GM12801 (cell line): ENCODE results near the gene ALDH7A1.

ENCODE experiments used
- TF ChIP-seq, protein P1 (sequence below): IDR thresholded peaks from one replicate; pipeline ENCODE4 v1.5.1; 2011; ENCODE audit warnings: control low read depth; ENCODE audit not compliant: insufficient read length; ENCODE audit errors: extremely low read depth

Gene ALDH7A1

DNA sequence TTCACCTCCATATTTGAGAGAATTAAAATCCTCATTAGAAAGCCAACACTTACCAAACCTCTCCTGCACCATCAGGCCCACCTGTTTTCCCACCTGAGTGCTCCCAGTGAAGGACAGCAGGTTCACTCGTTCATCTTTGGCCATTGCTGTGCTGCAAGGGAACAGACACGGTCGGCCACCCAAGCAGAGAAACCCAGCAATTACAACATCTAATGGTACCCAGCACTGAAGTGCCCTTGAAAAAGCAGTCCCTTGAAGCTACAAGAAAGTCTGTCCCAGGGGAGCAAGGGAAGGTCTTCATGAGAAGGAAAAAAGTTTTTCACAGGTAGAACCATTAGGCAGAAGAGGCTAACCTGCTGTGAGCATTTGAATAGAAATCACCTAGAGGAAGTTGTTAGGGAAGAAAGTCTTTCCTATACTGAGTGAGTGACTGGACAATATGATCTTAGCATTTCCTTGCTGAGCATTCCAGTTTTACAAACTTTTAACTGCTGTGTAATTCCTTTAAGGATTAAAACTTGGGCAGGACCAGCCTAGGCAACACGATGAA lies 26.7 kb downstream of the ALDH7A1 start:
- TF ChIP-seq, protein P1, sequence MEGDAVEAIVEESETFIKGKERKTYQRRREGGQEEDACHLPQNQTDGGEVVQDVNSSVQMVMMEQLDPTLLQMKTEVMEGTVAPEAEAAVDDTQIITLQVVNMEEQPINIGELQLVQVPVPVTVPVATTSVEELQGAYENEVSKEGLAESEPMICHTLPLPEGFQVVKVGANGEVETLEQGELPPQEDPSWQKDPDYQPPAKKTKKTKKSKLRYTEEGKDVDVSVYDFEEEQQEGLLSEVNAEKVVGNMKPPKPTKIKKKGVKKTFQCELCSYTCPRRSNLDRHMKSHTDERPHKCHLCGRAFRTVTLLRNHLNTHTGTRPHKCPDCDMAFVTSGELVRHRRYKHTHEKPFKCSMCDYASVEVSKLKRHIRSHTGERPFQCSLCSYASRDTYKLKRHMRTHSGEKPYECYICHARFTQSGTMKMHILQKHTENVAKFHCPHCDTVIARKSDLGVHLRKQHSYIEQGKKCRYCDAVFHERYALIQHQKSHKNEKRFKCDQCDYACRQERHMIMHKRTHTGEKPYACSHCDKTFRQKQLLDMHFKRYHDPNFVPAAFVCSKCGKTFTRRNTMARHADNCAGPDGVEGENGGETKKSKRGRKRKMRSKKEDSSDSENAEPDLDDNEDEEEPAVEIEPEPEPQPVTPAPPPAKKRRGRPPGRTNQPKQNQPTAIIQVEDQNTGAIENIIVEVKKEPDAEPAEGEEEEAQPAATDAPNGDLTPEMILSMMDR = no peak

DNA sequence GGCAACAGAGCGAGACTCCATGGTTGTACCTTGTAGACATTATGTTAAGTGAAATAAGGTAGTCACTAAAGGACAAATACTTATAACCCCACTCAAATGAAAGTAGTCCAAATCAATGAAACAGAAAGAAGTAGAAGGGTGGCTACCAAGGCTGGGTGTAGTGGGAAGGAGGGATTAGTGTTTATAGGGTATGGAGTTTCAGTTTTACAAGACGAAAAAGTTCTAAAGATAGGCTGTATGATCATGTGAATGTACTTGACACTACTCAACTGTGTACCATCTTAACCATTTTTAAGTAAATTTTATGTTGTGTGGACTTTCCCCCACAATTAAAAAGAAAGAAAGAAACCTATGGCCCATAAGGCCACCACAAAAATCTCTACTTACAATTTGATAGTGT lies 32.2 kb downstream of the ALDH7A1 start:
- TF ChIP-seq, protein P1 = no peak

DNA sequence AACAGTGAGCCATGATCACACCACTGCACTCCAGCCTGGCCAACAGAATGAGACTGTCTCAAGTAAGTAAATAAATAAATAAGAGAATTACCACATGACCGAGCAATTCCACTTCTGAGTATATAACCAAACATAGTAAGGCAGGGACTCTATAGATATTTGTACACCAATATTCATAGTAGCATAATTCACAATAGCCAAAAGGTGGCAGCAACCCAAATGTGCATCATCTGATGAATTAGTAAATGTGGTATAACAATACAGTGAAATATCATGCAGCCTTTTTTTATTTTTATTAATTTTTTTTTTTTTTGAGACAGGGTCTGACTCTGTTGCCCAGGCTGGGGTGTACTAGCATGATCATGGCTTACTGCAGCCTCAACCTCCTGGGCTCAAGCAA lies 33.1 kb downstream of the ALDH7A1 start:
- TF ChIP-seq, protein P1 = no peak

DNA sequence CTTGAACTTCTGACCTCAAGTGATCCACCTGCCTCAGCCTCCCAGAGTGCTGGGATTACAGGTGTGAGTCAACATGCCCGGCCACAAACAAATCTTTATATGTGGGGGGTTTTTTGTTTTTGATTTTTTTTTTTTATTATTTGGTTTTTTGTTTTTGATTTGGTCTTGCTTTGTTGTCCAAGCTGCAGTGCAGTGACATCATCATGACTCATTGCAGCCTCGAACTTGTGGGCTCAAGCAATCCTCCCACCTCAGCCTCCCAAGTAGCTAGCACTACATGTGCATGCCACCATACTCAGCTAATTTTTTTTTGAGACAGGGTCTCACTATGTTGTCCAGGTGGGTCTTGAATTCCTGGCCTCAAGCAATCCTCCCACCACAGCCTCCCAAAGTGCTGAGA lies 42.4 kb downstream of the ALDH7A1 start:
- TF ChIP-seq, protein P1 = no peak

DNA sequence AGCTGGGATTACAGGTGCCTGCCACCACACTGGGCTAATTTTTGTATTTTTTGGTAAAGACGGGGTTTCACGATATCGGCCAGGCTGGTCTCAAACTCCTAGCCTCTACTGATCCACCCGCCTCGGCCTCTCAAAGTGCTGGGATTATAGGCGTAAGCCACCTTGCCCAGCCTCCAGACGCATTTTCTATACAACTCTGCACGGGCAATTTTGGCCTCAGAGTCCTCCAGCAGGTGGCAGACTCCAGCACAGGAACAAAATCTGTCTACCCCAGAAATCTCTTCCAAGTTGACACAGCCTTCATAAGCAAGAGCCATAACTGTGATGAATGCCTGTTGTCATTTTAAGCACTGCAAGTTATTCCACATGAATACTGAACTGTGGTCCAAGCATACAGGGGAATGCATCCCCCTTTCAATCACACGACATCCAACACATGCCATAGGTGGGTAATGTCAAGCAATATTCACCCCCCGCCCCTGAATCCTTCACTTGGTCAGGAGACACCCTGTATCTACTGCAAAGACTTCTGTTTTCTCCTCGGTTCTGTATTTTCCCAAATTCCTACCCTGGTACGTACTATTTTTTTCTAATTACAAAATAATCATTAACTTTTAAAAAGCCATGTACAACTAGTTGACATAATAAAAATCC lies 50.8 kb downstream of the ALDH7A1 start:
- TF ChIP-seq, protein P1 = no peak

DNA sequence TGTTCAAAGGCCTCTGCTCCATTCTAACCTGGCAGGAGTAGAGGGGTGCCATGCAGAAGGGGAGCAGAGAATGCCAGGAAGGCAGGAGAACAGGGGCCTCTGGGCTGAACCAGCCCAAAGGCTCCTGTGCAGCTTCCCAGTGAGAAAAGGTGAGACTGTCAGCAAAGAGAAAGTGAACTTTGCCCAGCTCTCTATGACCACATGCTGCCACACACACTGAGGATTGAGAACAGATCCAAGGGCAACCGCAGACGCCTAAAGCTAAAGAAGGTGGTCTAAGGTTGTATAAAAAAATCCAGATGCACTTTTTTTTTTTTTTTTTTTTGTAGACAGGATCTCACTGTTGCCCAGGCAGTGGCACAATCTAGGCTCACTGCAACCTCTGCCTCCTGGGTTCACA lies 51.4 kb downstream of the ALDH7A1 start:
- TF ChIP-seq, protein P1 = no peak

DNA sequence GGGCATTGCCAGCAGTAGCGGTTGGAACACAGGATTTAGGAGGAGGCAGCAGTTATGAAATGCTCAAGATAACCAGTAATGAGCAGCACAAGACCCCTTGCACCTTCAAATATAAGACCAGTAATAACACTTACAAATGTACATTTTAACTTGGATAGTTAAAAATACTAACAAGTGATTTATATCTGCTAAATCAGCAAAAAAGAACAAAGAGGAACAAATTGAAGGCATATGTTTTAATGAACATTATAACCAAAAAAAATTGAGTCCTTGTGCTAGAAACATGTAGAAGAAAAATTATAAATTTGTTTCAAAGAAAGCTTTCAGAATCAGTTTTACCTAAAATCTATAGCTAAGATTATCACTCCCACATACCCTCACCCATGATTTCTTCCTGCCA lies 52.0 kb downstream of the ALDH7A1 start:
- TF ChIP-seq, protein P1 = no peak
